Measurements from ENCODE around the gene TBATA. TPM values are rescaled to one million over a fixed set of nuclear protein-coding genes. Genes with fewer than 3 reads are reported as not detected.

The TBATA gene
- total and polyA plus RNA-seq, 7 donors = not detected

DNA sequence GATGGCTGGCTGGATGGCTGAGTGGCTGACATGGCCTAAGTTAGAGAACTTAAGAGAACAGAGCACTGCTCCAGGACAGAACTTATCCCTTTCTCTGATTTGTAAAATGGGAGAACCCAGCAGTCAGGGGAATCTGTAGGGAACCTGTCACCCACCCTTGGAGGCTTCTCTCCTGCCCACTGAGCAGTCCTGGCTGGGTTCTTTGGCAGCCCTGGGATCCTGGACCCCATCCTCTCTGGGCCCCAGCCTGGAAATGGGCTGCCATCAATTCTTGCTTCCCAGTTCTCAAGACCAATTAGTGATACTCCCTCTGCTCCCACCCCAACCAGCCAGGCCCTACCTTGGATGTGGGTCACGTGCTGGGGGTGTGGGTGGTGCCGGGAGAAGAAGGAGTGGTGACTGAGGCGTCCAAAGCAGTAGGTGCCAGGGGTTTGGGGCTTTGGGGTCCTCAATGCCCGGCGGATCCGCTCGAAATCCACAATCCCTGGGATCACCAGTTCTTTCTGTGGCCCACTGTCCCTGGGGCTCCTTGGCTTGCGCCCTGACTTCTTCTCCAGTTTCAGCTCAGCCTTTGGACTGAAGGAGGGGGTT lies 3.6 kb downstream of the TBATA start:
- intact Hi-C loops (cut with DNase I) = no loop called here
- TF ChIP-seq POLR2AphosphoS5 (IDR thresholded peaks at IDR 0.05) (no peak), POLR2A (IDR thresholded peaks at IDR 0.05) (no peak), EP300 (IDR thresholded peaks at IDR 0.05) (no peak)
- TF ChIP-seq, protein P1, sequence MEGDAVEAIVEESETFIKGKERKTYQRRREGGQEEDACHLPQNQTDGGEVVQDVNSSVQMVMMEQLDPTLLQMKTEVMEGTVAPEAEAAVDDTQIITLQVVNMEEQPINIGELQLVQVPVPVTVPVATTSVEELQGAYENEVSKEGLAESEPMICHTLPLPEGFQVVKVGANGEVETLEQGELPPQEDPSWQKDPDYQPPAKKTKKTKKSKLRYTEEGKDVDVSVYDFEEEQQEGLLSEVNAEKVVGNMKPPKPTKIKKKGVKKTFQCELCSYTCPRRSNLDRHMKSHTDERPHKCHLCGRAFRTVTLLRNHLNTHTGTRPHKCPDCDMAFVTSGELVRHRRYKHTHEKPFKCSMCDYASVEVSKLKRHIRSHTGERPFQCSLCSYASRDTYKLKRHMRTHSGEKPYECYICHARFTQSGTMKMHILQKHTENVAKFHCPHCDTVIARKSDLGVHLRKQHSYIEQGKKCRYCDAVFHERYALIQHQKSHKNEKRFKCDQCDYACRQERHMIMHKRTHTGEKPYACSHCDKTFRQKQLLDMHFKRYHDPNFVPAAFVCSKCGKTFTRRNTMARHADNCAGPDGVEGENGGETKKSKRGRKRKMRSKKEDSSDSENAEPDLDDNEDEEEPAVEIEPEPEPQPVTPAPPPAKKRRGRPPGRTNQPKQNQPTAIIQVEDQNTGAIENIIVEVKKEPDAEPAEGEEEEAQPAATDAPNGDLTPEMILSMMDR (IDR thresholded peaks at IDR 0.05) = no peak
- no peaks in the 10 kb centered on the region for H3K4me1 ChIP-seq
- WGBS, 2 donors = 93 to 96% methylated on average over 8 of the region's 8 CpGs
- no peak overlapping the region for H3K27ac ChIP-seq
- H3K4me3 ChIP-seq = no peak overlapping the region
- H3K9me3 ChIP-seq = no peaks in the 10 kb centered on the region
- DNase-seq = no peak
- no peaks in the 10 kb centered on the region for H3K36me3 ChIP-seq
- no peaks in the 10 kb centered on the region for H3K27me3 ChIP-seq

DNA sequence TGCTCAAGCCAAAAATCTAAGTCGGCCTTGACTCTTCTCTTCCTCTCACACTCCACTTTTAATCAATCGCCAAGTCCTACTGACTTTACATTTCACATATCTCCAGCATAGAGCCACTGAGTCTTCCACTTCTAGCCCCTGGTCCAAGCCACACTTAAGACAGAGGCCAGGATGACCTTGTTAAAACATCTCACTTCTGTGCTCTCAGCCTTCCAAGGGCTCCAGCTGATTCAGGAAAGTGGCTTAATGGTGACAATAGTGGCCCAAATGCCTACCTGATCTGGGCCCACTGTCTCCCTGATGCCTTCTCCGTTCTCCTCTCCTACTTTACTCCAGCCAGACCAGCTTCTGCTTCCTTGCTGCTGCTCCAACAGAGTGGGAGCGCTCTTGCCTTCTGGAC lies 4.4 kb downstream of the TBATA start:
- no peaks in the 10 kb centered on the region for H3K36me3 ChIP-seq
- no peaks in the 10 kb centered on the region for H3K27me3 ChIP-seq
- H3K4me3 ChIP-seq = no peak overlapping the region
- H3K27ac ChIP-seq = no peak overlapping the region
- DNase-seq = no peak
- TF ChIP-seq, protein P1 (IDR thresholded peaks at IDR 0.05) = no peak
- TF ChIP-seq POLR2A (IDR thresholded peaks at IDR 0.05) (no peak), EP300 (IDR thresholded peaks at IDR 0.05) (no peak), POLR2AphosphoS5 (IDR thresholded peaks at IDR 0.05) (no peak)
- no peaks in the 10 kb centered on the region for H3K9me3 ChIP-seq
- no peaks in the 10 kb centered on the region for H3K4me1 ChIP-seq
- intact Hi-C loops (cut with DNase I) = no loop called here
- WGBS, 2 donors = 93% methylated on average over 4 of the region's 4 CpGs

DNA sequence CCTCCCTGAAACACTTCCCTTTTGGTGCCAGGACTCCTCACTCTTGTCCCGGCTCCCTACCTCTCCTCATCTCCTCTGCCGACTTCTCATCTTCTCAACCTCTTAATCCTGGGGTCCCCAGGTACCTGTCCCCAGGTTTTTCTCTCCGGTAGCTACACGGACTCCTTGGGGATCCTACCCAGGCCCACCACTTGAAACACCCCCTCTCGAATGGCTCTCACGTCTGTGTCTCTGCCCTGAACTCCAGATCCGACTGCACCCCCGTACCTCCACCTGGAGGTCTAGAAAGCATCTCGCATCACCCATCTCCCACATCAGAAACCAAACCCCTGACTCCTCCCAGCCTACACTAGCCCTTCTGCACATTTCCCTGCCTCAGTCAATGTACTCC lies 4.8 kb downstream of the TBATA start:
- Histone ChIP-seq H3K27ac (no peak overlapping the region), H3K4me3 (no peak overlapping the region), H3K27me3 (no peaks in the 10 kb centered on the region), H3K36me3 (no peaks in the 10 kb centered on the region), H3K9me3 (no peaks in the 10 kb centered on the region), H3K4me1 (no peaks in the 10 kb centered on the region)
- WGBS, 2 donors = 85 to 91% methylated on average over 9 of the region's 9 CpGs
- intact Hi-C loops (cut with DNase I) = no loop called here
- no peak for DNase-seq
- no peak for TF ChIP-seq POLR2A (IDR thresholded peaks at IDR 0.05)
- TF ChIP-seq, protein P1 (IDR thresholded peaks at IDR 0.05) = no peak
- TF ChIP-seq EP300 (IDR thresholded peaks at IDR 0.05) = no peak
- no peak for TF ChIP-seq POLR2AphosphoS5 (IDR thresholded peaks at IDR 0.05)

DNA sequence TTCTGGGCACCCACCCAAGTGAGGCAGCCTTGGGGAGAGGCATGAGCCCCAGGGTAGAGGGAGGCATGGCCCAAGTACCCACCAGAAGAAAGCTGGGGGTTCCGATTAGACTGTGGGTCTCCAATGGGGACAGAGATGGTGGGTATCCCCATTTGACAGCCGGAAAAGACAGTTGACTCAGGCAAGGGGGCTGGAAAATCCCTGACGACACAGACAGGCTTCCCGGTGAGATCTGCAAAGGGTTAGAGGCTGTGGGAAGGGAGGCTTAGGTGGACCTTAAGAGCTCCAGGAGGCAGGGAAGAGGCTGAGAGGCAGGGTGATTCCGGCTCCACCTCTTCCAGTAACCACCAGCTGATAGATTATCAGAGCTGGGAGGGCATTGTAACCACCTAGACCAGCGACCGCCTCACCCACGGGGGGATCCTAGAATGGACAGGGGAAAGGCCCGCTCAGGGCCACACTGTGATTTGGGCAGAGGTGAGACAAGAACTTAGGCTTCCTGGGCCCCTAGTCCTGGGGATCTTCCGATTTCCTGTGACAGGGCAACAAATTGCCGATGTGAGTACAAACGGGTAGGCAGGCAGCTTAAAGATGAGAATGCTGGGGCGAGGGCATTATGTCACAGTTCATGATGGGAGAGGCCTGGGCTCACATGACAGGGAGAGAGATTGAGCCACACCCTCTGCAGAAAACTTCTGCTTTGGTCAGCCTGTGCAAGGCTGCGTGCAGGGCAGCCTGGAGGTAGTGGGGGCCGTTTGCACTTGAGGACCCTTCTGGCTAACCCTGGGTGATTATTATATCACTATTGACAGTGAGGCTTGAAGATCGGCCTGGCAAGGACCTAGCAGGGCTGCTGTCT lies 5.4 kb downstream of the TBATA start:
- 51 to 80% methylated on average over 16 of the region's 16 CpGs for WGBS, 2 donors
- TF ChIP-seq, protein P1 (IDR thresholded peaks at IDR 0.05) = no peak
- TF ChIP-seq POLR2AphosphoS5 (IDR thresholded peaks at IDR 0.05) (no peak), EP300 (IDR thresholded peaks at IDR 0.05) (no peak), POLR2A (IDR thresholded peaks at IDR 0.05) (no peak)

More for the DNA sequence above, 5.4 kb downstream of the TBATA start:
- DNase-seq = no peak
- no peak overlapping the region for H3K4me3 ChIP-seq
- H3K9me3 ChIP-seq = no peaks in the 10 kb centered on the region
- no peak overlapping the region for H3K27ac ChIP-seq
- no peaks in the 10 kb centered on the region for H3K4me1 ChIP-seq
- H3K36me3 ChIP-seq = no peaks in the 10 kb centered on the region
- no peaks in the 10 kb centered on the region for H3K27me3 ChIP-seq
- intact Hi-C loops (cut with DNase I) = no loop called here
